WERI-Rb-1 (cell line): ENCODE measurements around the gene ZCCHC14.

ENCODE experiments used
- DNase-seq: peaks from one replicate; pipeline ENCODE4 v3.0.0-alpha.2; 2020
- H3K27ac ChIP-seq: fragments of 250-450 bp; sonication (Bioruptor Pico); 2 replicates; pipeline ENCODE4 v1.5.1; 2020; ENCODE audit warnings: mild to moderate bottlenecking, moderate library complexity
- H3K27me3 ChIP-seq: fragments of 250-450 bp; sonication (Bioruptor Pico); 2 replicates; pipeline ENCODE4 v1.5.1; 2021; ENCODE audit warnings: mild to moderate bottlenecking, low read depth, moderate library complexity; ENCODE audit not compliant: insufficient read depth, severe bottlenecking
- H3K36me3 ChIP-seq: fragments of 250-450 bp; sonication (Bioruptor Pico); 2 replicates; pipeline ENCODE4 v1.5.1; 2020; ENCODE audit warnings: mild to moderate bottlenecking, moderate library complexity
- H3K4me3 ChIP-seq: 2 replicates; pipeline ENCODE4 v1.5.1; 2011; ENCODE audit warnings: low read depth, mild to moderate bottlenecking, control low read depth, low read length
- H3K9me3 ChIP-seq: fragments of 250-450 bp; sonication (Bioruptor Pico); 2 replicates; pipeline ENCODE4 v1.5.1; 2021; ENCODE audit warnings: mild to moderate bottlenecking, moderate library complexity; ENCODE audit not compliant: severe bottlenecking
- CTCF ChIP-seq: IDR thresholded peaks from 2 replicates; pipeline ENCODE4 v1.5.1; 2011; ENCODE audit warnings: low read depth, mild to moderate bottlenecking, control low read depth, inconsistent platforms, low read length

ZCCHC14 gene

GRCh38 chr16:87539113-87539512, 46.3 kb upstream of the ZCCHC14 start:
- no peak for DNase-seq
- H3K4me3 ChIP-seq: no peak overlapping the region
- no peak overlapping the region for H3K27ac ChIP-seq
- H3K9me3 ChIP-seq: no peaks in the 10 kb centered on the region
- no peaks in the 10 kb centered on the region for H3K36me3 ChIP-seq
- H3K27me3 ChIP-seq: no peaks in the 10 kb centered on the region
- TF ChIP-seq CTCF: no peak

- no peaks in the 10 kb centered on the region for H3K27me3 ChIP-seq
- H3K4me3 ChIP-seq: no peak overlapping the region
- DNase-seq: no peak
- no peak for TF ChIP-seq CTCF
- H3K9me3 ChIP-seq: no peaks in the 10 kb centered on the region
- no peak overlapping the region for H3K27ac ChIP-seq
- H3K36me3 ChIP-seq: no peaks in the 10 kb centered on the region
Observed at GRCh38 chr16:87538594-87538993, 45.8 kb upstream of the ZCCHC14 start.

DNA sequence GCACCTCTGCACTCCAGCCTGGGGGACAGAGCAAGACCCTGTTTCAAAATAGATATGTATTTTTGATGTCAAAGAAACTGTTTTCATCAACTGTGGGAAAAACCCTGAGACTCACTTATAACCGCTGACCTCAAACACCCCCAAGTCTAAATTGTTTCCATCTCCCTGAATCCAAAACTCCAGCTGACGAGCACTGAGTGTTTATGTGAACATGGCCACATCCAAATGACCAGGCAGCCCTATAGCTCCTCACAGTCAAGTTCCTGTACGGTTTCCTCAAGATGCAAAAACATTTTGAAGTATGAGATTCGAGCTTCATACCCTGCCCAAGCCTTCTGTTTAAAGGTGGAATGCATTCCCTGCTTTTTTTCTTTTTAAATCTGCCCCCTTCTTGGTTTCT, 45.3 kb upstream of the ZCCHC14 start:
- H3K36me3 ChIP-seq: no peaks in the 10 kb centered on the region
- no peaks in the 10 kb centered on the region for H3K9me3 ChIP-seq
- H3K4me3 ChIP-seq: no peak overlapping the region
- H3K27me3 ChIP-seq: no peaks in the 10 kb centered on the region
- DNase-seq: no peak
- TF ChIP-seq CTCF: no peak
- no peak overlapping the region for H3K27ac ChIP-seq

DNA sequence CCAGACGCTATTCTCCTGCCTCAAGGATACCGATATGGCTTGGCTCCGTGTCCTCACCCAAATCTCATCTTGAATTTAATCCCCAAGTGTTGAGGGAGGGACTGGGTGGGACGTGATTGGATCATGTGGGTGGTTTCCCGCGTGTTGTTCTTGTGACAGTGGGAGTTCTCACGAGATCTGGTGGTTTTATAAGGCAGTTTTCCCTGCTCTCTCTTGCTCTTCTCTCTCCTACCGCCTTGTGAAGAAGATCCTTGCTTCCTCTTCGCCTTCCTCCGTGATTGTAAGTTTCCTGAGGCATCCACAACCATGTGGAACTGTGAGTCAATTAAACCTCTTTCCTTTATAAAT, 43.9 kb upstream of the ZCCHC14 start:
- DNase-seq: no peak
- no peak overlapping the region for H3K27ac ChIP-seq
- no peak overlapping the region for H3K4me3 ChIP-seq
- H3K27me3 ChIP-seq: no peaks in the 10 kb centered on the region
- H3K36me3 ChIP-seq: no peaks in the 10 kb centered on the region
- H3K9me3 ChIP-seq: no peaks in the 10 kb centered on the region
- no peak for TF ChIP-seq CTCF

- H3K9me3 ChIP-seq: no peaks in the 10 kb centered on the region
- no peak overlapping the region for H3K27ac ChIP-seq
- DNase-seq: no peak
- no peaks in the 10 kb centered on the region for H3K27me3 ChIP-seq
- no peak overlapping the region for H3K4me3 ChIP-seq
- no peak for TF ChIP-seq CTCF
- no peaks in the 10 kb centered on the region for H3K36me3 ChIP-seq
Observed at GRCh38 chr16:87535855-87536794, 43.3 kb upstream of the ZCCHC14 start.

GRCh38 chr16:87535457-87535854, 42.6 kb upstream of the ZCCHC14 start:
- Histone ChIP-seq H3K36me3 (no peaks in the 10 kb centered on the region), H3K27ac (no peak overlapping the region), H3K4me3 (no peak overlapping the region), H3K9me3 (no peaks in the 10 kb centered on the region), H3K27me3 (no peaks in the 10 kb centered on the region)
- no peak for TF ChIP-seq CTCF
- DNase-seq: no peak
